Smooth muscle cell (in vitro differentiated cells): ENCODE results near the gene CDC42SE2. TPM values are rescaled to one million over a fixed set of nuclear protein-coding genes. Genes with fewer than 3 reads are reported as not detected.

Experiments
- DNase-seq: peaks from one replicate; lab custom pipeline; 2025; ENCODE audit not compliant: unreplicated experiment; lab: John Stamatoyannopoulos, UW
- H2AFZ ChIP-seq: fragments of 200-600 bp; sonication (generic); 2 replicates; pipeline ENCODE4 v1.6.0; 2016; ENCODE audit warnings: antibody characterized with exemption, low read depth, mild to moderate bottlenecking
- H3F3A ChIP-seq: fragments of 200-600 bp; sonication (generic); 2 replicates; pipeline ENCODE4 v1.6.0; 2017; ENCODE audit warnings: antibody characterized with exemption, low read depth
- H3K27ac ChIP-seq: fragments of 200-600 bp; sonication (generic); 2 replicates; pipeline ENCODE4 v1.5.1; 2016; ENCODE audit warnings: low read depth, mild to moderate bottlenecking
- H3K27me3 ChIP-seq: fragments of 200-600 bp; sonication (generic); 2 replicates; pipeline ENCODE4 v1.6.1; 2016; ENCODE audit warnings: low read depth, mild to moderate bottlenecking
- H3K36me3 ChIP-seq: fragments of 200-600 bp; sonication (generic); 2 replicates; pipeline ENCODE4 v1.5.1; 2016; ENCODE audit warnings: low read depth
- H3K4me1 ChIP-seq: fragments of 200-600 bp; sonication (generic); 2 replicates; pipeline ENCODE4 v1.5.1; 2016; ENCODE audit warnings: low read depth
- H3K4me2 ChIP-seq: fragments of 200-600 bp; sonication (generic); 2 replicates; pipeline ENCODE4 v1.6.0; 2016; ENCODE audit warnings: mild to moderate bottlenecking
- H3K4me3 ChIP-seq: fragments of 200-600 bp; sonication (generic); 2 replicates; pipeline ENCODE4 v1.5.1; 2016; ENCODE audit warnings: mild to moderate bottlenecking
- H3K79me2 ChIP-seq: fragments of 200-600 bp; sonication (generic); 2 replicates; pipeline ENCODE4 v1.6.0; 2016; ENCODE audit warnings: low read depth, mild to moderate bottlenecking
- H3K9ac ChIP-seq: fragments of 200-600 bp; sonication (generic); 2 replicates; pipeline ENCODE4 v1.6.0; 2016; ENCODE audit warnings: low read depth
- H3K9me3 ChIP-seq: fragments of 200-600 bp; sonication (generic); replicated peaks from 2 replicates; pipeline ENCODE4 v1.5.1; 2016; ENCODE audit warnings: low read depth
- H4K20me1 ChIP-seq: fragments of 200-600 bp; sonication (generic); 2 replicates; pipeline ENCODE4 v1.6.0; 2016; ENCODE audit warnings: low read depth
- CTCF ChIP-seq: fragments of 200-600 bp; sonication (generic); IDR thresholded peaks from 2 replicates; pipeline ENCODE4 v1.5.1; 2017; ENCODE audit warnings: borderline replicate concordance, mild to moderate bottlenecking, antibody characterized with exemption; ENCODE audit not compliant: insufficient read depth, poor library complexity, severe bottlenecking
- WGBS: methylation state at CpG from one replicate; pipeline ENCODE4 v1.1.7; 2016; ENCODE audit warnings: low lambda C conversion rate; 5-methylcytosine and 5-hydroxymethylcytosine counted together
- polyA plus RNA-seq: library from polyadenylated mRNA; unstranded; fragments of >200 nt; fragmentation: Nextera tagmentation; extraction: Ambion mirVana; gene quantifications from 2 replicates; pipeline ENCODE4 v1.2.1, GENCODE V29; 2016
- total RNA-seq: library from RNA; depleted of rRNA; stranded (reverse); fragments of >200 nt; gene quantifications from 2 replicates; pipeline ENCODE4 v1.2.3, GENCODE V29; 2014

CDC42SE2 gene
- total and polyA plus RNA-seq, 2 experiments from 2014 or later = 12.6 to 24.0 TPM

- no peak for DNase-seq
- Histone ChIP-seq H3K9ac (no peak overlapping the region), H3K4me3 (no peak overlapping the region), H3K36me3 (no peaks in the 10 kb centered on the region), H4K20me1 (peaks cover 66% of the 10 kb centered on the region), H2AFZ (no peak overlapping the region), H3K27me3 (no peaks in the 10 kb centered on the region), H3K27ac (no peak overlapping the region), H3K79me2 (peaks cover 79% of the 10 kb centered on the region), H3K4me2 (no peak overlapping the region), H3F3A (no peaks in the 10 kb centered on the region), H3K9me3 (no peaks in the 10 kb centered on the region), H3K4me1 (peaks cover 2% of the 10 kb centered on the region)
- WGBS = 94% methylated on average over 1 of the region's 1 CpG
- no peak for TF ChIP-seq CTCF
These were observed 22.0 kb downstream of the CDC42SE2 start for GRCh38 chr5:131285703-131286399.

- TF ChIP-seq CTCF = no peak
- no peak overlapping the region for H2AFZ ChIP-seq
- H4K20me1 ChIP-seq = peaks cover 64% of the 10 kb centered on the region
- H3F3A ChIP-seq = no peaks in the 10 kb centered on the region
- H3K4me1 ChIP-seq = no peaks in the 10 kb centered on the region
- no peak overlapping the region for H3K4me2 ChIP-seq
- H3K9ac ChIP-seq = no peak overlapping the region
- H3K36me3 ChIP-seq = no peaks in the 10 kb centered on the region
- peaks cover 83% of the 10 kb centered on the region for H3K79me2 ChIP-seq
- H3K27ac ChIP-seq = no peak overlapping the region
- WGBS = 98% methylated on average over 5 of the region's 5 CpGs
- no peak overlapping the region for H3K4me3 ChIP-seq
- no peaks in the 10 kb centered on the region for H3K27me3 ChIP-seq
- DNase-seq = no peak
- no peaks in the 10 kb centered on the region for H3K9me3 ChIP-seq
These were observed 22.5 kb downstream of the CDC42SE2 start for GRCh38 chr5:131286400-131286715.

GRCh38 chr5:131288328-131288727, 24.5 kb downstream of the CDC42SE2 start:
- Histone ChIP-seq H2AFZ (no peak overlapping the region), H3K4me1 (no peaks in the 10 kb centered on the region), H3K9ac (no peak overlapping the region), H4K20me1 (peaks cover 51% of the 10 kb centered on the region), H3K79me2 (peaks cover 84% of the 10 kb centered on the region), H3F3A (no peaks in the 10 kb centered on the region), H3K9me3 (no peaks in the 10 kb centered on the region), H3K27ac (no peak overlapping the region), H3K4me3 (no peak overlapping the region), H3K4me2 (no peak overlapping the region), H3K36me3 (no peaks in the 10 kb centered on the region), H3K27me3 (no peaks in the 10 kb centered on the region)
- DNase-seq = no peak
- 82% methylated on average over 1 of the region's 1 CpG for WGBS
- no peak for TF ChIP-seq CTCF

- H3K27ac ChIP-seq = no peak overlapping the region
- 100% methylated on average over 3 of the region's 3 CpGs for WGBS
- no peak for DNase-seq
- no peaks in the 10 kb centered on the region for H3K9me3 ChIP-seq
- TF ChIP-seq CTCF = no peak
- no peak overlapping the region for H2AFZ ChIP-seq
- H3K79me2 ChIP-seq = peaks cover 72% of the 10 kb centered on the region
- no peak overlapping the region for H3K9ac ChIP-seq
- no peaks in the 10 kb centered on the region for H3K36me3 ChIP-seq
- no peak overlapping the region for H3K4me2 ChIP-seq
- H3K4me3 ChIP-seq = no peak overlapping the region
- no peaks in the 10 kb centered on the region for H3K4me1 ChIP-seq
- no peaks in the 10 kb centered on the region for H3K27me3 ChIP-seq
- H3F3A ChIP-seq = no peaks in the 10 kb centered on the region
- peaks cover 38% of the 10 kb centered on the region for H4K20me1 ChIP-seq
These were observed 25.9 kb downstream of the CDC42SE2 start for GRCh38 chr5:131289738-131290137.
